Measurements from ENCODE around the gene DPP6.
"Not testable (repeated sequence)": the region's sequence is repeated elsewhere in the genome, so short reads cannot be mapped to it uniquely, and the experiment has no call there.

DPP6 gene

DNA sequence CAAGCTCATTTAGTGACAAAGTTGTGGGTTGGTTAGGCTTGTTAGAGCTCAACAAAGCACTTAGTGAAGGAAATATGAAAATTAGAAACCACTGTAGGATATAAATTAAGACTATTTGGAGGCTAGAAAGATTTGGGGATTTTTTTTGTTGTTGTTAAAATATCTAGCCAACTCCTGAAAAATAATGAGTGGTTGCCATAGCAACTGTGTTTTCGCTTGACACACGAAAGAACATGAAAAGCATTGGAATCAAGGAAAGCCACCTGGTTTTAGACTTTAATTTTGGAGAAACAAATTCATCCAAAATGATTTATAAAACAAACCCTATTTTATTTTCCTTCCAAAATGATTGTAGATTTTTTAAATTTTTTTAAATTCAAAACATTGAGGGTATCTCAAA is 26.3 kb downstream of the DPP6 start:
- not testable (repeated sequence) for DNase-seq

DNA sequence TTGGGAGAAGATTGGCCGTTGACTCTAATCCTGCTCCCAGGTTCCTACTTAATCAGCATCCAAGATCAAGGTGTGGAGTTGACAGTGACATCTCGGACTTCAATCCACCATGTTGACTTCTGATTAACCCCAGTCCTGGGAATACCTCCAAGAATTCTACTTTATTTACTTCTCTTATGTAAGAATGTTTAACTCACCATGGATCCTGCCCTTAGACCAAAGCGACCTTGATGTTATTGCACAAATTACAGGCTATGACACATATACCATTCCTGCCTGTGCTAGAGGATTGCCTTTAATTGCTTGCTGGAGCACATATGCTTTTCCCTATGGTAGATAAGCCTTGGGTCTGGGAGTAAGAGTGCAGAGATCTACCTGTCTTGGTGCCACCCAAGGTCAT is 28.1 kb downstream of the DPP6 start:
- DNase-seq, result not testable (repeated sequence)

DNA sequence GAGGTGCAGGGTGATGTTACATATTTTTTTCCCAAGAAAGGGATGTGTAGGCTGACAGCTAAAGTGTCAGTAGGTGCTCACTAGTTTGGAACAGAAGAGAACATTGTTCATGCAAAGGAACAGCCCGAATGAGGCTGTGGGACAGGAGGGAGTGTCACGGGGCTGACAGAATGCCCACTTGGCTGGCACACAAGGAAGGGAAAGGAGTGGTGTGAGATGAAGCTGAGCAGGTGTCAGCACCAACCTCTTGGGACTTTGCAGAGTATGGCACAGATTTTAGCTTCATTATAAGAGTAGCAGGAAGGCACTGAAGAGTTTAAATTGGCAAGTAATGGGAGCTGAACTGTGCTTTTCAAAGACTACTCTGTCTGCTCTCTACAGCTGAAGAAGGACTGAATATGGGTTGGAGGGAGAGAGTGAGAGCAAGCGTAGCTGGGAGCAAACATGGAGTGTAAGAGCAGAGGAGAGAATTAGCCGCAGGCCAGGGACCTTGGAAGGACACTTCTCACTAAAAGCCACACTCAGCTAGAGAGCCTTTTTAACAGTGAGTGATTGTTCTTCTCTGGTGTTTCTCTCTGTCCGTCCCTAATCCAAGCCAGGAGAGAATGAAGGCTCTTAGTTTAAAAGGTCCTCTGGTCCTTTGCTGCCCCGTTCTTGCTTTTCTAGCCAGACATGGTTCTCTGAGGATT is 35.0 kb downstream of the DPP6 start:
- not testable (repeated sequence) for DNase-seq

DNA sequence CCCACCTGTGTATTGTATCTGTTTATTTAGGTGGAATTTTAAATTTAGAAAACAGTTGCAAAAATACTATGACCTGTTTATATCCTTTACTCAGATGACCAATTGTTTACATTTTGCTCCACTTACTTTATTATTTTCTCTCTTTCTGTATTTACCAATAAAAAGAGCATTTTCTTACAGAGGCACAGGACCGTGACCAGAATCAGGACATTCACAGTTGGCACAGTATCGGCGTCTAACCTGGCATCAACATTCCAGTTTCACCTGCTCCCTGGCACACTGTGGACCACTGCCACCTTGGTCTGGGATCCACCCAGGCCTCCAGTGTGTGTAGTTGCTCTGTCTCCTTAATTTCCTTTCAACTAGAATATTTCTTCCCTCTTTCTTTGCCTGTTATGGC is 39.9 kb downstream of the DPP6 start:
- not testable (repeated sequence) for DNase-seq

DNA sequence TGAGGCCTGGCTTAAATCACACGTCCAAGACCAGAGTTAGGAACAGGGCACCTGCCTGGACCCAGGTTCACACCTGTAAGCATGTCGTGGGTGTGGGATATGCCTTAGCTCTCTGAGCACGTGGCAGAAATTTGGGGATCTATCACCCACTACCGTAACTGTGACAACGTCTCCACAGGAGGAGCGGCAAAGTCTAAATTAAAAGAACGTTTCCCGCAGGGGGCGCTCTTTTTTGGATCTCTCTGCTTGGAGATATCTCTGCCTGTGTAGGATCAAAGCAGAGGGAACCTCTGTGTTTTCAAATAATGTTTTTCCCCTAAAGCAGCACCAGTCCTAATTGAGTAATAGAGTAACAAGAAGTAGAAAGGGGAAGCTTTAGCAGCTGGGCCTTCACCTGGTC is 43.0 kb downstream of the DPP6 start:
- not testable (repeated sequence) for DNase-seq

DNA sequence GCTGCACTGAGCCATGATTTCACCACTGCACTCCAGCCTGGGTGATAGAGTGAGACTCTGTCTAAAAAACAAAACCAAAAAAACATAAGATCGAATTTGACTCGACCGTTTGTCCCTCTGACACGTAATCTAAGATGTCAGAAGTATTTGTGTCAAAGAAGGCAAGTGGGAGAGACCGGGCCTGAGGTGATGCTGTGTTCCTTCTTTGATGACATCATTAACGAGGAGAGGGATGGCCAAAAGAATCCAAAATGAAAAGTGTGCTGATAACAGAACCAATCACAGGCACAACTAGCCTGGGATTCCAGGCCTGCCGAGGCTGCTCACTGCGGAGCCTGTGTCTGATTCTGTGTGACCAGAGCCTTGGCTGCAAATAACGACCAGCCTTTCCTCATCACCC is 52.9 kb downstream of the DPP6 start:
- not testable (repeated sequence) for DNase-seq

DNA sequence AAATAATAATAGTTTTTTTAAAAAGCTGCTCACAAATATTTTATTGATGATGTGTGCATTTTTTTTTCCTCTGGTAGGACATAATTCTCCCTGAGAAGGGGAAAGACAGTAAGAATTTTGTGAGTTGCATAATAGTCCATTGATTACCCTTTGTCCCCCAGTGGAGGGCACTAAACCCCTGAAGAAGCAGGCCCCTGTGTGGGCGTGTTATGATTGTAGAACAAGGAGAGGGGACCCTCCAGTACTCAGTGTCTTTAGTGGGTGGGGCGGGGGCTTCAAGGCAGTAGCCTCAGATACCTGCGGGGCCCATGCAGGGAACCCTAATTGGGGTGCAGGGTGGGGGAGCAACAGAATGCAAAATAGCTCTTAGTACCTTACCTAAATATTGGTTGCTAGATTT is 57.4 kb downstream of the DPP6 start:
- DNase-seq, result not testable (repeated sequence)

DNA sequence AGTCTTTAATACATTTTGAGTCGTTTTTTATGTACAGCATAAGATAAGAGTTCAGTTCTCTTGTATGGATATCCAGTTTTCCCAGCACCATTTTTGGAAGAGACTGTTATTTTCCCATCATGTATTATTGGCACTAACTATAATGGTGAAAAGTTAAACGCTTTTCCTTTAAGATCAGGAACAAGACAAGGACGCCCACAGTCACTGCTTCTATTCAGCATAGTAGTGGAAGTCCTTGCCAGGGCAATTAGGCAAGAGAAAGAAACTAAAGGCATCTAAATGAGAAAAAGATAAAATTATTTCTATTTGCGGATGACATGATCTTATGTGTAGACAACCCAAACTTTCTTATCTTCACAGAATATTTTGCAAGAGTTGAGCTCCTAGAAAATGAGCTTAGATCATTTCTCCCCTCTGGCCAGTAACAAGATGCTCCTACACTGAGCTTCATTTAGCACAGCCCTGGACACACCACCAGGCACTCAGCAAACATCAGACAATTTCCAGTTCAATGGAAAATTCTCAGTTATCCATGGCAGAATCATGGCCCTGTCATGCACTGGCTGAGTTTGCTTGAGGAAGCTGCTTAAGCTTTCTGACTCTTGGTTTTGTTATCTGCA is 61.6 kb downstream of the DPP6 start:
- not testable (repeated sequence) for DNase-seq

DNA sequence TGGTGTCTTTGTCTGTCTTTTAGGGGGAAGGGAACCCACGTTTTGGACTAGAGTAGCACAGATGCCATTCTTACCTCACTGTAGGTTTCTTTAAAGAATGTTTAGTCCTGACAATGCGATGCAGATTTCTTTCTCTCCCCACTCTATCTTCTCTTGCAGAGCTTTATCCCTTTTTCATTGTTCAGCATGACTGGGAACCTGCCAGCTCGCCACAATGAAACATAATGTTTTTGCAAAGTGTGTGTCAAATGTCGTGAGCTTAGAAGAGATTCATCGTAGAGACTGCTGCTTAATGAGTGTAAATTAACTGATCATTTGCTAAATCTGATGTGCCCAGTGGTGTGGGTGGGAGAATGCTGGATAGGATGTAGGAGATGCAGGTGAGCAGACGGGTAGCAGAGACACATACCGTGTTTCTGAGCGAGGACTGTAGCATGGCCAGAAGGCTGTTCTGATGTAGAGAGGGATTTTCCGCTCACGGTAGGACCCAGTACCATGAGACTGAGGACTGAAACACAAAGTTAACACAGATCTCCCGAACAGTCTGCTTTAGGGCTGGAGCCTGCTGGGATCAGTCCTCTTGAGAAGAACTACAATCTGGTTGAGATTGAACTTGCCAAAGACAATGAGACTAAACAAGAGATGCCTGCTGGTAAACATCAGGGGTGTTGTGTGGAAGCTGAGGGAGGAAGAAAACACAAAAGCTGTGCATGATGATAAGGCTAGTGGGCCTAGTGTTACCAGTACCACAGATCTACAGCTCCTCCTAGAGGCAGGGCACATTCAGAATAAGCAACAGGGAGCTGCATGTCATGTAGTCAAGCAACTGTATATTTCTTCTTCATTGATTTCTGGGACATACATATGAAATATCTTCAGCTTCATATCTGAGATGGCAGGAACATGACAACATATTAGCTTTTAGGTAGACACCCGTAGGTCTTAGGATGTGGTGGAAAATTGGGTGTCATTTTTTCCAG is 65.5 kb downstream of the DPP6 start:
- DNase-seq, result not testable (repeated sequence)

DNA sequence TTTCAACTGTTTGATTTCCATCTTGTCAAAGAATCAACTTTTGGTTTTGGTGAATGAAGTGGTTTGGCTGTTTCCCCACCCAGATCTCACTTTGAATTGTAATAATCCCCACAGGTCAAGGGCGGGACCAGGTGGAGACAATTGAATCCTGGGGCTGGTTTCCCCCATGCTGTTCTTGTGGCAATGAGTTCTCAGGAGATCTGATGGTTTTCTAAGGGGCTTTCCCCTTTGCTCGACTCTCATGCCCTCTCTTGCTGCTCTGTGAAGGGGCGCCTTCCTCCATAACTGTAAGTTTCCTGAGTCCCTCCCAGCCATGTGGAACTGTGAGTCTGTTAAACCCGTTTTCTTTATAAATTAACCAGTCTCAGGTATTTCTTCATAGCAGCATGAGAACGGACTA is 68.6 kb downstream of the DPP6 start:
- not testable (repeated sequence) for DNase-seq

DNA sequence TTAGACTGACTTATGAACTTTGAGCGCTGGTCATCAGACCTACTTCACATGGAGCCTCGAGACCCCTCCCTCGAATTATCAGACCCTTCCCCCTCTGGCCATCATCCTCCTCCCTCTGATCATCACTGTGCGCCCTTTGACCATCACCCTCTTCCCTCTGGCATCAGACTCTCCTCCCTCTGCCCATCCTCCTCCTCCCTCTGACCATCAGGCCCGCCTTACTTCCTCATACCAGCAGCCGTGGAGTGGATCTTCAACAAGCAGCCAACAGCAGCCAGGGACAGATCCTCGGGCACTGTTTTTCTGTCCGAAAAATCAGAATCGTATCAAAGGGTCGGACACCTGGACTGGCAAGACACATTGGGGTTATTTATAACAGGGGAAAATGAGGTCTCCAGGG is 70.5 kb downstream of the DPP6 start:
- not testable (repeated sequence) for DNase-seq

DNA sequence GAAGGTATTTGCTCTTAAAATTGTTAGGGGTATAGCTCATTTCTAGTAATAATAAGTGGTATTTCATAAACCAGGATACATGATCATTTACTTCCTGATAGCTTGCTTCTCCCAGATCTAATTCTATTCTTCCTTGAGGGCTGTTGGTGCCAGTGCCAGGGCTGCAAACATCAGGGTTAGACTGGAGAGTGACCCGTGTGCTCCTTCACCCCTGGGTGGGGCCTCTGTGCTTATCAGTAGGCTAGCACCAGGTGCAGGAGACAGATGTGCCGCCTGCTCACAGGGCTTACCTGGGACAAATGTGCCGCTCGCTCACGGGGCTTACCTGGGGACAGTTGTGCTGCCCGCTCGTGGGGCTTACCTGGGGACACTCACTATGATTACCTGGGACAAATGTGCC is 71.2 kb downstream of the DPP6 start:
- DNase-seq, result not testable (repeated sequence)

DNA sequence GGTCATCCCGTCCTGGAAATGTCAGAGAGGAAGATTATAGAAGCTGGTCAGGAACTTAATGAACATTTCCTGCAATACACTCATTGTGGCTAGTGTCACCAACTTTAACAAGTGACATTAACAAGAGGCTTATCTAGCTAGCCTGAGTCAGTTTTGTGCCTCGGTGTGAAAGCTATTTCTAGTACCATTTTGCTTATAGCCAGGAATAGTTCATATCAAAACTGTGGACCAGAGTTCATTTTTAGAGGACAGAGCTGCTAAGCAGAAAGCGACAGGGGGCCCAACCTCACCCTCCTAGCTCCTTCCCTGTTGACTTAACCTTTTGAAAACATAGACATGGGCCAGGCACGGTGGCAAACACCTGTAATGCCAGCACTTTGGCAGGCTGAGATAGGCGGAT is 76.9 kb downstream of the DPP6 start:
- DNase-seq, result not testable (repeated sequence)

DNA sequence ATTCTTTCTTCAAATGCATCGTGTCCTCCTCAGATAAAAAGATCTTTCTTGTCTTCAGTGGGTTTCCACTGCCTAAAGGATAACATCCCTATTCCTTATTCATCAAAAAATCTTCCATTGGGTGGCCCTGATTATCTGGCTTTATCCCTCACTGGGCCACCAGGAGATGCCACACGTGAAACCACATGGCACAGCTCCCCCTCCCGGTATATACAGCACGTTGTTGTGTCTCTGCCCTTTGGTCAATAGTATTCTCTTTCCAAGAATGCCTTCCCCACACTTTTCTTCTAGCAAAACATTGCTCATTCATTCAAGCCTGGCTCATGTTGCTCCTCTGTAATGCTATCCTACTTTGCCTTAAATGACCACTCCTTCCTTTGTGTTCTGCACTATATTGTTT is 80.4 kb downstream of the DPP6 start:
- DNase-seq, result not testable (repeated sequence)

DNA sequence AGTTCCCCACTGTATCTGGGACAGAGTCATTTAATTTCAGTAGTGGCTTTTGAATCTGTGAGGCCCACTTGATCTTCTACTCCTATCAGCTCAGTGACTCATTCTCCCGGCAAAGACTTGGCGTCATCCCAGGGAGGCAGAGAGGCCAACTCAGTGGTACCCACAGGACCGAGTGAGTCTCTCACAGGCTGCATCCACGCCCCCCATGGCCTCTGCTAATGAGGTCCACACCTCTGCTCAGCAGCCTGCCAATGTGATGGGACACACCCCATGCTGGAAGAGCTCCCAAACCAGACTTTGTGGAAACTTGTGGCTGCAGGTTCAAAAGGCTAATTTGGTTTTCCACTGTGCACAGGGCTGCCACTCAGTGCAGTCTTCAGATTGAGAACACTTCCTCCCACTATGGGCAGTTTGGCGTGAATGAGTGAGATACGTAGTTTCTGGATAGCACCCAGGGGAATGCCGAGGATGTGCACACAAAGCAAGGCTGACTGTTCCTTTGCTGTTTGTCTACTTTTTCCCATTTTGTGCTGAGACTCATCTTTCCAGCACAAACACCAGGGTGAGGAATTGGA is 81.6 kb downstream of the DPP6 start:
- DNase-seq, result not testable (repeated sequence)

DNA sequence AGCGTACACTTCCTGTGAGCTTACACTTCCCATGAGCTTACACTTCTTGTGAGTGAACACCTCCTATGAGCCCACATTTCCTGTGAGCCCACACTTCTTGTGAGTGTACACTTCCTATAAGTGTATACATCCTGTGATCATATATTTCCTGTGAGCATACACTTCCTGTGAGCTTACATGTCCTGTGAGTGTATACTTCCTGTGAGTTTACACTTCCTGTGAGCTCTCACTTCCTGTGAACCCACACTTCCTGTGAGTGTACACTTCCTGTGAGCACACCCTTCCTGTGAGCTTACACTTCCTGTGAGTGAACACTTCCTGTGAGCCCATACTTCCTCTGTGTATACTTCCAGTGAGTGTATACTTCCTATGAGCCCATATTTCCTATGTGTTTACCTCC is 82.5 kb downstream of the DPP6 start:
- not testable (repeated sequence) for DNase-seq

DNA sequence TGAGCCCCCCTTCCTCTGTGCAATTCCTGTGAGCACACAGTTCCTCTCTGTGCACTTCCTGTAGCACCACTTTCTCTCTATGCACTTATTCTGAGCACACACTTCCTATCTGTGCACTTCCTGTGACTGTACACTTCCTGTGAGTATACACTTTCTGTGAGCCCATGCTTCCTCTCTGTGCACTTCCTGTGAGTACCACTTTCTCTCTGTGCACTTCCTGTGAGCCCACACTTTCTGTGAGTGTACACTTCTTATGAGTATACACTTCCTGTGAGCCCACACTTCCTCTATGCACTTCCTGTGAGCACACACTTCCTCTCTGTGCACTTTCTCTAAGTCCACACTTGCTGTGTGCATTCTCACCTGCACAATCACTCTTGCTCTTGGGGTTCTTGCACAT is 83.4 kb downstream of the DPP6 start:
- not testable (repeated sequence) for DNase-seq

DNA sequence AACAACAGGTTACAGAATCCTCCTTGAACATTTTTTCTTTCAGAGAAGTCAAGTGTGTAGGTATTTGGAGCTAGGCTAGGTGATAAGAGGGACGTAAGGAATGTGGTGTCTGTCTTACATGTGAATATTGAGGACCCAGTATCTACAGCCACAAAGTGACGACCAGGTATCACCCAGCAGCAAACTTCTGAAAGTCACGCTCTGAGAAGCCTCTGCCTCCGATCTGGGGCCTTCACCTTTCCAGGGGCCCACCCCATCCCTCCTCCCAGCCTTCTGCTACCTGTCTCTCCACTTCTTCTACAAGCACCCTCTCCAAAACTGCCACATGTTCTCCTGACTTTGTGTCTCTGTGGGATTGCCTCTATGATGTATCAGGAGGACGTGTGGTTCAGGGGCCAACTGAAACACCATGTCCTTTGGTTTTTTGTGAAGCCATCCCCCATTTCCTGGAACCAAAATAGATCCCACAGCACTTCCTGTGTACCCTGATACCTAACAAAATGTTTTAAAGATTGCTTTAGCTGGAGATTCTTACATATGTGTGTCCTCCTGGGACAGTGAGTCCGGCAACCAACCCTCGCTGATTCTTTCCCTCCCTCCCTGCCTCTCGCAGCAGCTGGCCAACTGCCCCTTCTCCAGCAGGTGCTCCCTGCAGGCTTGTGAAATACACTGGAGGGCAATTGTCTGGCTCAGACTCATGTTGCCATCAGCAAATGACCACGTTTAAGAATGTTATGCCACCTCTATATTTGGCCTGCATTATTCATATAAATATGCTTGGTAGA is 93.9 kb downstream of the DPP6 start:
- not testable (repeated sequence) for DNase-seq

DNA sequence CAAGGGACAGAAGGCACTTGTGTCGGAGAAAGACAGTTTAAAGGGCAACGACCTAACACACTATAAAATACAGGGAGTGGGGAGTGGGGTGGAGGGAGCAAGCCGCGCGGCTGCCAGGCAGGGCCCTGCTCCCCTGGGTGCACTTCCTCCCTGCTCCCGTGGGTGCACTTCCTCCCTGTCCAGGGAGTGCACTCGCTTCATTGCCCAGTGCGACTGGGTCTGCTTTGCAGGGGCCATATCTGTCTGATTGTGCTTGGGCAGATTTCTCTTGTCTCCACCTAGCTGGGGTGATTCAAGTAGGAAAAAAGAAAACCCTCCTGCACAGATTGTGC is 94.5 kb downstream of the DPP6 start:
- not testable (repeated sequence) for DNase-seq

DNA sequence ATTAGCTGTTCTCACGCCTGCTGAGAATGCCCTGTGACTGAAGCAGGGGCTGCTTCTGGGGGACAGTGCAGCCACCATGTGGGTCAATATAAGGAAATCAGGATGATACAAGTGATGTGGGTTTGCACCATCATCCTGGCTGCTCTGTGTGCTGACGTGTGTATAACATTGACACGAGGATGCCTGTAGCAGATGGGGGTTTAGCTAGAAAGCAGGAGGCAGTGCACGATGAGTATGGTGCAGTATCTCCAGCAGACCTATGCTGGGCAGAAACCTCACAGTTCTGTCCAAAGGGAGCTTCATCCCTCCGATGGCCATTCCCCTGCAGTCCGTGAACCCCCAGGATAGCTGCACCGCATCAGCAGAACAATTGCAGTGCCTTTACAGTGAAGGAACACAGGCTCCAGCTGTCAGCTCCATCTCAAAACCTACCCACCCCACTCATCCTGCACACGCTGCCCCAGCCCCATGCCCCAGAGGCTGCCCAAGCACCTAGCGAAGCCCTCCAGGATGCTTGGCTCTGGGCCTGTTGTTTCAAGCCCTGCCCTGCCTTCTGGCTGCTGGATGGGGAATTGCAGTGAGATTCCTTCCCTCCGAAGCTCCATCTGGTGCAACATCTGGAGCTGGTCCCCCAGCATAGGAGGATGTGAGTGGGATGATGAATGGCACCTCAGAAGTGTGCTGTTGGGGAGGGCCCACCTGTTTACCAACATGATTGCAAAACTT is 96.8 kb downstream of the DPP6 start:
- DNase-seq, result not testable (repeated sequence)

DNA sequence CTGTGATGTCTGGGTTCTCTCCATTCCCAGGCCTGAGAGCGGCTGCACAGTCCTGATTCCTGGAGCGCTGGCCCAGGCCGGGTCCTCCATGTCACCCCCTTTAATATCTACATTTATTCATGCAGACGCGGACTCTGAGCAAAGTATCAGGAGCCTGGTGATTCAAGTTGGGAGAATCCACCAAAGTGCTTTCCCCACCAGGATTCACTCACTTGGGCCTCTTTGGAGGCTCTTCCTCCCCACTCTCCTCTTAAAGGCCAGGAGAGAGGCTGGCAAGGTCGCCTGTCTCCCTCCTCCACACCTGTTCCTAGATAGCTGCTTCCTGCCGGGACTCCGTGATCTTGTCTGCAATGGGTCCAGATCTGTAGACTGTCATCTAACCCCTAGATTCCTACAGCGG is 98.5 kb downstream of the DPP6 start:
- not testable (repeated sequence) for DNase-seq

DNA sequence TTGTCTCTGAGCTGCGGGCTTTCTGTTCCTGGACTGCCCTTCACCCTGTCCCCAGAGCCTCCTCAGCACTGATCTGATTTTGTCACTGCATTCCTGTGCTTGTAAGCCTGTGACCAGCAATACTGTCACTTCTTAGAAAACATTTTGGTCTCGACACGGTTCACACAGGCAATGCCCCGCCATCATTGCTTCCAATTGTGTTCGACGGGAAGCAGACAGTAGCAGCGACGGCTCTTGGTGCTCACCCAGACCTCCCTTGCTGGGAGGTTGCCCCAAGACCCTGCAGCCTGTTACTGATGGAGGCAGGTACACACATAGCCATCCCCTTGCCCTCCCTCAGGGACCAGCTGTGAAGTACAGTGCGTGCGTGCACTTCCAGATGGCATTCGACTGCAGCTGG is 99.1 kb downstream of the DPP6 start:
- DNase-seq, result not testable (repeated sequence)

Measured in NCI-H1048 (cell line).